Esophagus muscularis mucosa (tissue), 4 donors: ENCODE measurements around the gene FAM151B.
"Not testable (repeated sequence)": the region's sequence is repeated elsewhere in the genome, so short reads cannot be mapped to it uniquely, and the experiment has no call there.

Experiments used
- CTCF ChIP-seq, 3 experiments: fragments of 200-600 bp in 2 of 3; fragments of 450-650 bp in 1 of 3; sonication (generic) in 2 of 3; IDR thresholded peaks; one replicate each; pipeline ENCODE4 v1.5.1; 2017 to 2019; ENCODE audit warnings: antibody characterized with exemption in 3 of 3, mild to moderate bottlenecking in 2 of 3, moderate library complexity in 1 of 3
- EP300 ChIP-seq: sonication (generic); formaldehyde crosslinking; IDR thresholded peaks from one replicate; pipeline ENCODE4 v1.6.1; 2017; ENCODE audit warnings: antibody characterized with exemption
- POLR2A ChIP-seq: fragments of 450-650 bp; IDR thresholded peaks from one replicate; pipeline ENCODE4 v1.6.1; 2017; ENCODE audit warnings: antibody characterized with exemption, moderate library complexity, mild to moderate bottlenecking, low read depth

- not testable (repeated sequence) for TF ChIP-seq CTCF (IDR thresholded peaks at IDR 0.05); POLR2A; EP300
Measured at GRCh38 chr5:80580291-80580690, 92.4 kb downstream of the FAM151B start.
